Measurements from ENCODE around the gene BRPF1. TPM values are rescaled to one million over a fixed set of nuclear protein-coding genes. Genes with fewer than 3 reads are reported as not detected.

Gene BRPF1
- total RNA-seq, 1 donor from 2014 or later, result 23.0 TPM

DNA sequence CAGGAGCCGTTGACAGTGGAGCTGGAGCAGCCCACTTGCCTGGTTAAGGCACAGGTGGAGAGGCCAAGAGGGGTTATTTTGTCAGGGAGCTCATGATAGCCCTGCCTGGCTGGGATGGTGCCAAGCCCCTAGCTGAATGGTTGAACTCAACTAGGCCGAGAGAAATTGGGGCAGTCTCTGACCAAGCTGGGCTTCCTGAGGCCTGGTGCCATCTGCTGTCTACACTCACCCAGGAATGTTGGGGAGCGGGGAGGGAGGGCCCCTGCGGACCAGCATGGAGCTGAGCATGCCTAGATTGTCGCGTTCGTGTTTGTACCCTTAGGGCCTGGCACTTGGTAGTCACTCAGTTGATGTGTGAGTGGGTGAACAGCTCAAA is 1.2 kb downstream of the BRPF1 start:
- TF ChIP-seq, protein P1, sequence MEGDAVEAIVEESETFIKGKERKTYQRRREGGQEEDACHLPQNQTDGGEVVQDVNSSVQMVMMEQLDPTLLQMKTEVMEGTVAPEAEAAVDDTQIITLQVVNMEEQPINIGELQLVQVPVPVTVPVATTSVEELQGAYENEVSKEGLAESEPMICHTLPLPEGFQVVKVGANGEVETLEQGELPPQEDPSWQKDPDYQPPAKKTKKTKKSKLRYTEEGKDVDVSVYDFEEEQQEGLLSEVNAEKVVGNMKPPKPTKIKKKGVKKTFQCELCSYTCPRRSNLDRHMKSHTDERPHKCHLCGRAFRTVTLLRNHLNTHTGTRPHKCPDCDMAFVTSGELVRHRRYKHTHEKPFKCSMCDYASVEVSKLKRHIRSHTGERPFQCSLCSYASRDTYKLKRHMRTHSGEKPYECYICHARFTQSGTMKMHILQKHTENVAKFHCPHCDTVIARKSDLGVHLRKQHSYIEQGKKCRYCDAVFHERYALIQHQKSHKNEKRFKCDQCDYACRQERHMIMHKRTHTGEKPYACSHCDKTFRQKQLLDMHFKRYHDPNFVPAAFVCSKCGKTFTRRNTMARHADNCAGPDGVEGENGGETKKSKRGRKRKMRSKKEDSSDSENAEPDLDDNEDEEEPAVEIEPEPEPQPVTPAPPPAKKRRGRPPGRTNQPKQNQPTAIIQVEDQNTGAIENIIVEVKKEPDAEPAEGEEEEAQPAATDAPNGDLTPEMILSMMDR (IDR thresholded peaks at IDR 0.05), result no peak
- H3K4me1 Mint-ChIP-seq (ENCODE audit: unreplicated experiment), result peaks cover 27% of the 10 kb centered on the region
- H3K27ac Mint-ChIP-seq (ENCODE audit: unreplicated experiment), result peak overlapping the region; percentile 50
- H3K4me3 Mint-ChIP-seq (ENCODE audit: unreplicated experiment), result peak overlapping the region; percentile 80
- H3K9me3 Mint-ChIP-seq (ENCODE audit: unreplicated experiment), result no peaks in the 10 kb centered on the region
- H3K36me3 Mint-ChIP-seq (ENCODE audit: unreplicated experiment), result peaks cover 16% of the 10 kb centered on the region
- no peak for DNase-seq (ENCODE audit: extremely low spot score, unreplicated experiment)
- H3K27me3 Mint-ChIP-seq (ENCODE audit: unreplicated experiment), result peaks cover 2% of the 10 kb centered on the region

- Mint-ChIP-seq H3K27me3 (ENCODE audit: unreplicated experiment) (no peaks in the 10 kb centered on the region), H3K4me3 (ENCODE audit: unreplicated experiment) (no peak overlapping the region), H3K4me1 (ENCODE audit: unreplicated experiment) (peaks cover 17% of the 10 kb centered on the region), H3K9me3 (ENCODE audit: unreplicated experiment) (no peaks in the 10 kb centered on the region), H3K27ac (ENCODE audit: unreplicated experiment) (no peak overlapping the region), H3K36me3 (ENCODE audit: unreplicated experiment) (peaks cover 46% of the 10 kb centered on the region)
- DNase-seq (ENCODE audit: extremely low spot score, unreplicated experiment), result no peak
- TF ChIP-seq, protein P1 (IDR thresholded peaks at IDR 0.05), result no peak
Observed at GRCh38 chr3:9736831-9737230, 5.3 kb downstream of the BRPF1 start.

DNA sequence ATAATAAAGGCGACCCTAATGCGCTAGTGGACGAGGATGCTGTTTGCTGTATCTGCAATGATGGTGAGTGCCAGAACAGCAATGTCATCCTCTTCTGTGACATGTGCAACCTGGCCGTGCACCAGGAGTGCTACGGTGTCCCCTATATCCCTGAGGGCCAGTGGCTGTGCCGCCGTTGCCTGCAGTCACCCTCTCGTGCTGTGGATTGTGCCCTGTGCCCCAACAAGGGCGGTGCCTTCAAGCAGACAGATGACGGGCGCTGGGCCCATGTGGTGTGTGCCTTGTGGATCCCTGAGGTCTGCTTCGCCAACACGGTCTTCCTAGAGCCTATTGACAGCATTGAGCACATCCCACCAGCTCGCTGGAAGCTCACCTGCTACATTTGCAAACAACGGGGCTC is 7.6 kb downstream of the BRPF1 start:
- no peak overlapping the region for H3K4me3 Mint-ChIP-seq (ENCODE audit: unreplicated experiment)
- no peak for DNase-seq (ENCODE audit: extremely low spot score, unreplicated experiment)
- peaks cover 57% of the 10 kb centered on the region for H3K36me3 Mint-ChIP-seq (ENCODE audit: unreplicated experiment)
- TF ChIP-seq, protein P1 (IDR thresholded peaks at IDR 0.05), result no peak
- no peaks in the 10 kb centered on the region for H3K27me3 Mint-ChIP-seq (ENCODE audit: unreplicated experiment)
- no peaks in the 10 kb centered on the region for H3K4me1 Mint-ChIP-seq (ENCODE audit: unreplicated experiment)
- H3K9me3 Mint-ChIP-seq (ENCODE audit: unreplicated experiment), result no peaks in the 10 kb centered on the region
- no peak overlapping the region for H3K27ac Mint-ChIP-seq (ENCODE audit: unreplicated experiment)

GRCh38 chr3:9742560-9742959 is 11.0 kb downstream of the BRPF1 start:
- no peak overlapping the region for H3K27ac Mint-ChIP-seq (ENCODE audit: unreplicated experiment)
- H3K9me3 Mint-ChIP-seq (ENCODE audit: unreplicated experiment), result no peaks in the 10 kb centered on the region
- DNase-seq (ENCODE audit: extremely low spot score, unreplicated experiment), result no peak
- no peak overlapping the region for H3K4me3 Mint-ChIP-seq (ENCODE audit: unreplicated experiment)
- peaks cover 2% of the 10 kb centered on the region for H3K4me1 Mint-ChIP-seq (ENCODE audit: unreplicated experiment)
- H3K36me3 Mint-ChIP-seq (ENCODE audit: unreplicated experiment), result peaks cover 63% of the 10 kb centered on the region
- H3K27me3 Mint-ChIP-seq (ENCODE audit: unreplicated experiment), result no peaks in the 10 kb centered on the region
- TF ChIP-seq, protein P1 (IDR thresholded peaks at IDR 0.05), result no peak

GRCh38 chr3:9743548-9743947 is 12.0 kb downstream of the BRPF1 start:
- Mint-ChIP-seq H3K4me1 (ENCODE audit: unreplicated experiment) (peaks cover 2% of the 10 kb centered on the region), H3K4me3 (ENCODE audit: unreplicated experiment) (no peak overlapping the region), H3K27me3 (ENCODE audit: unreplicated experiment) (no peaks in the 10 kb centered on the region), H3K9me3 (ENCODE audit: unreplicated experiment) (no peaks in the 10 kb centered on the region), H3K27ac (ENCODE audit: unreplicated experiment) (no peak overlapping the region), H3K36me3 (ENCODE audit: unreplicated experiment) (peaks cover 64% of the 10 kb centered on the region)
- no peak for DNase-seq (ENCODE audit: extremely low spot score, unreplicated experiment)
- TF ChIP-seq, protein P1 (IDR thresholded peaks at IDR 0.05), result no peak
